ENCODE results near the gene PPP4C.

The PPP4C gene

GRCh38 chr16:30077656-30078055, 1.9 kb downstream of the PPP4C start:
- Histone ChIP-seq H4K20me1 (ENCODE audit: low read depth, low read length) (no peaks in the 10 kb centered on the region; the same call in 1 of the 2 replicates), H3K27ac (ENCODE audit: low read depth, low read length) (no peak overlapping the region), H3F3A (ENCODE audit: insufficient read depth) (peaks cover 28% of the 10 kb centered on the region), H2AFZ (ENCODE audit: low read depth, low read length, severe bottlenecking) (no peak overlapping the region), H3K27me3 (ENCODE audit: low read length) (no peaks in the 10 kb centered on the region), H3K36me3 (ENCODE audit: low read length) (no peaks in the 10 kb centered on the region), H3K4me3 (ENCODE audit: insufficient read depth, low read length, poor library complexity, severe bottlenecking) (no peak overlapping the region), H3K4me2 (ENCODE audit: low read depth, low read length, poor library complexity, severe bottlenecking) (peak overlapping the region; percentile 94), H3K9ac (ENCODE audit: low read length) (peak overlapping the region; percentile 97; the same call in 1 of the 2 replicates), H3K79me2 (ENCODE audit: insufficient read depth, low read length) (peaks cover 47% of the 10 kb centered on the region), H3K9me2 (replicated peaks; ENCODE audit: insufficient read depth, low read length) (no peaks in the 10 kb centered on the region), H3K9me3 (ENCODE audit: insufficient read depth, low read length) (no peaks in the 10 kb centered on the region)
- no peak for TF ChIP-seq CTCF (IDR thresholded peaks at IDR 0.05; ENCODE audit: insufficient read depth, low read length, poor library complexity, severe bottlenecking)

- H3K9me2 ChIP-seq (replicated peaks; ENCODE audit: insufficient read depth, low read length), result no peaks in the 10 kb centered on the region
- H4K20me1 ChIP-seq (ENCODE audit: low read depth, low read length), result no peaks in the 10 kb centered on the region; the same call in 1 of the 2 replicates
- no peaks in the 10 kb centered on the region for H3K36me3 ChIP-seq (ENCODE audit: low read length)
- H2AFZ ChIP-seq (ENCODE audit: low read depth, low read length, severe bottlenecking), result no peak overlapping the region
- no peak overlapping the region for H3K4me2 ChIP-seq (ENCODE audit: low read depth, low read length, poor library complexity, severe bottlenecking)
- H3K9ac ChIP-seq (ENCODE audit: low read length), result no peak overlapping the region
- TF ChIP-seq CTCF (IDR thresholded peaks at IDR 0.05; ENCODE audit: insufficient read depth, low read length, poor library complexity, severe bottlenecking), result no peak
- no peaks in the 10 kb centered on the region for H3K27me3 ChIP-seq (ENCODE audit: low read length)
- H3K4me3 ChIP-seq (ENCODE audit: insufficient read depth, low read length, poor library complexity, severe bottlenecking), result no peak overlapping the region
- peaks cover 18% of the 10 kb centered on the region for H3F3A ChIP-seq (ENCODE audit: insufficient read depth)
- H3K9me3 ChIP-seq (ENCODE audit: insufficient read depth, low read length), result no peaks in the 10 kb centered on the region
- H3K27ac ChIP-seq (ENCODE audit: low read depth, low read length), result no peak overlapping the region
- peaks cover 47% of the 10 kb centered on the region for H3K79me2 ChIP-seq (ENCODE audit: insufficient read depth, low read length)
Measured at GRCh38 chr16:30078744-30079143, 3.0 kb downstream of the PPP4C start.

- Histone ChIP-seq H3K9ac (ENCODE audit: low read length) (no peak overlapping the region), H4K20me1 (ENCODE audit: low read depth, low read length) (no peaks in the 10 kb centered on the region; the same call in 1 of the 2 replicates), H2AFZ (ENCODE audit: low read depth, low read length, severe bottlenecking) (no peak overlapping the region), H3K27me3 (ENCODE audit: low read length) (no peaks in the 10 kb centered on the region), H3K36me3 (ENCODE audit: low read length) (no peaks in the 10 kb centered on the region), H3K79me2 (ENCODE audit: insufficient read depth, low read length) (peaks cover 47% of the 10 kb centered on the region), H3K4me3 (ENCODE audit: insufficient read depth, low read length, poor library complexity, severe bottlenecking) (no peak overlapping the region), H3K9me3 (ENCODE audit: insufficient read depth, low read length) (no peaks in the 10 kb centered on the region), H3K27ac (ENCODE audit: low read depth, low read length) (no peak overlapping the region), H3K4me2 (ENCODE audit: low read depth, low read length, poor library complexity, severe bottlenecking) (no peak overlapping the region), H3F3A (ENCODE audit: insufficient read depth) (peaks cover 11% of the 10 kb centered on the region), H3K9me2 (replicated peaks; ENCODE audit: insufficient read depth, low read length) (no peaks in the 10 kb centered on the region)
- TF ChIP-seq EZH2phosphoT487 (conservative IDR thresholded peaks at IDR 0.05; ENCODE audit: low read length) (no peak), CTCF (IDR thresholded peaks at IDR 0.05; ENCODE audit: insufficient read depth, low read length, poor library complexity, severe bottlenecking) (no peak)
Measured at GRCh38 chr16:30079480-30079879, 3.7 kb downstream of the PPP4C start.

Data from SU-DHL-6 (cell line).